GM18502 (cell line): ENCODE results near the gene SFMBT2.

Experiments used
- ATAC-seq: cut with Tn5 transposase; IDR thresholded peaks from one replicate; pipeline ENCODE4 v1.9.1; 2021; ENCODE audit warnings: mild to moderate bottlenecking; ENCODE audit not compliant: unreplicated experiment, poor library complexity

The SFMBT2 gene

DNA sequence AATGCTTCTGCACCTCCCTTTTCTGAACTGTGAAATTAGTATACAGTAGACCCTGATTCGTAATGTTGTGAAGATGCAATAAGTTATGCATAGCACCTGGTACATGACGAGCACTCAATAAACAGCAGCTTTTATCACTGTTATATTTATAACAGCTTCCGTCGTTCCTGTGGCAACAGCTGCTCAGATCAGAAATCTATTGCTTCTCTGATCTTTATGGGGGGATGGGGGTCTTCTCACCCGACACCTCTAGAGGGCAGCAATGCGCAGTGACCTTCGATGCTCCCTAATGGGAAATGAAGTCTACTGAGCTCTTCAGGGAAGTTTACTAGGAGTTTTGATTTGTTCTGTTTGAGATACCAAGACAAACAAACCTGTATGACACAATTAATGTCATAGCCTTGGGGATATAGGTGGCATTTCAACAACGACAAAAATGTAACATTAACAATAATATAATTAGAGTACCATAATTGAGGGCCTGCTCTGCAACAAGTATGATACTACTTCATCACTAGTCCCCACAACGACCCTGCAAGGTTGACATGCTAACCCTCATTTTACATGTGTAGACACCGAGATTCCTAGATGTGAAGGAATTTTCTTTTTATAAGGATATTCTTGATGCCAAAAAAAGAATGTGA lies 289.6 kb downstream of the SFMBT2 start:
- no peak for ATAC-seq

- no peak for ATAC-seq
Measured at GRCh38 chr10:7119325-7120015, 291.4 kb downstream of the SFMBT2 start.

DNA sequence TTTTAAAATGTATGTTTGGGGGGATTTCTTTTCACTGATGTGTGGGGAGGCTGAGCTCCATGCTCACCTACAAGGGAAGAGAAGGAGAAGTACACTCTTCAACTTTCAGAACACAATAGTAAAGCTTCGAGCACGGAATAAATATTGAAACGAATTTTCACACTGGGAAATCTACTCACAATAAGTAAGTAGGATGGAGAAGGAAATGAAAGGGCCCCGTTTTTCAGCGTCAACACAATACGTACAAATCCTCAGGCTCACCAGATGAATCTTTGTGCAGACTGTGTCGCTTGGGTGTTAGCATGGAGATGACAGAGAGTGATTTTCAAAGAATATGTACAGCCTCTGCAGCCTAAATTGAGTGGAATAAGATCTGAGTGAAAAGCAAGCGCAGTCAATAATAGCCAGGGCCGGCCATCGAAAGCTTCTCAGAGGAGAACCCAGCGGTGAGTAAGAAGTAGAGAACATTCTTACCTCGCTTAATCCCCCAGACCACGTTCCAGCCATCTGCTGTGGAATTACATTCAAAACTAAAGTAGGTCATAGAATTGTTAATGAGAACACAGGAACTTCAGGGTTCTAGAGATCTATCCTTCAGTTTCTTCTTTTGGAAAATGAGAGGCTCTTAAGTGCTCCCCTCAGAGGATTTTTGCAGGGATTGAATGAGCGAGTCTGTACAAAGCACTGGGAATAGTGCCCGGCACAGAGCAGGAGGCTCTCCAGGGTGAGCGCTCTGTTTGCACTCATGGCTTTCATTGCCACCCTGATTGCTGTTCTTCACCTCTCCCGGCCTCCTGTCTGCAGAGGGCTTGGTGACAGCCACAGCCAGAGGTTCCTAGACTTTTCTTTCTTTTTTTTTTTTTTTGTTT lies 292.8 kb downstream of the SFMBT2 start:
- ATAC-seq = no peak

- no peak for ATAC-seq
Measured at GRCh38 chr10:7117177-7117799, 293.5 kb downstream of the SFMBT2 start.

GRCh38 chr10:7111561-7111960 lies 299.3 kb downstream of the SFMBT2 start:
- ATAC-seq = no peak

GRCh38 chr10:7111089-7111488 lies 299.7 kb downstream of the SFMBT2 start:
- no peak for ATAC-seq
